IMR-90 (cell line): ENCODE data around the gene DUSP7. TPM values are rescaled to one million over a fixed set of nuclear protein-coding genes. Genes with fewer than 3 reads are reported as not detected.

Source experiments
- ATAC-seq: fragments of 200-7000 bp; cut with Tn5 transposase; 2 replicates; pipeline ENCODE4 v1.9.1; 2020; ENCODE audit warnings: low read depth, mild to moderate bottlenecking, moderate library complexity
- BruUV-seq: library from RNA; stranded (reverse); fragments of 400-500 nt; replicated peaks from 2 replicates; lab custom pipeline; 2021; lab: Mats Ljungman, UMichigan
- CTCF ChIA-PET: fragments of 300-600 bp; formaldehyde crosslinking; extraction: SDS; loops from one replicate; lab custom pipeline; 2021; ENCODE audit warnings: antibody characterized with exemption; lab: Yijun Ruan, JAX
- POLR2A ChIA-PET: fragments of 300-600 bp; sonication (Branson Sonifier 250); formaldehyde crosslinking; loops from one replicate; lab custom pipeline; 2022; ENCODE audit warnings: antibody characterized with exemption; ENCODE audit not compliant: unreplicated experiment; lab: Charles Lee
- DNase-seq: peaks from one replicate; pipeline ENCODE4 v3.0.0; 2013
- H2AFZ ChIP-seq: replicated peaks from 2 replicates; pipeline ENCODE3; 2013; ENCODE audit warnings: low read length, mild to moderate bottlenecking; ENCODE audit not compliant: poor library complexity
- H2AK5ac ChIP-seq: 2 replicates; pipeline ENCODE4 v1.6.1; 2013; ENCODE audit warnings: low read depth, low read length, inconsistent platforms
- H2AK9ac ChIP-seq: replicated peaks from 2 replicates; pipeline ENCODE3; 2013; ENCODE audit warnings: mild to moderate bottlenecking, low read depth, low read length, moderate library complexity; ENCODE audit not compliant: poor library complexity
- H2BK120ac ChIP-seq: 2 replicates; pipeline ENCODE4 v1.6.1; 2013; ENCODE audit warnings: low read depth, low read length, inconsistent platforms
- H2BK15ac ChIP-seq: 3 replicates; pipeline ENCODE4 v1.6.1; 2013; ENCODE audit warnings: low read depth, low read length, inconsistent platforms
- H2BK20ac ChIP-seq: 2 replicates; pipeline ENCODE4 v1.6.1; 2013; ENCODE audit warnings: low read depth, mild to moderate bottlenecking, inconsistent platforms, low read length, moderate library complexity
- H2BK5ac ChIP-seq: 2 replicates; pipeline ENCODE4 v1.6.1; 2013; ENCODE audit warnings: mild to moderate bottlenecking, low read depth, low read length, inconsistent platforms; ENCODE audit not compliant: poor library complexity, severe bottlenecking
- H3K14ac ChIP-seq: replicated peaks from 2 replicates; pipeline ENCODE4 v1.6.1; 2013; ENCODE audit warnings: low read depth, low read length, inconsistent platforms
- H3K18ac ChIP-seq: 2 replicates; pipeline ENCODE4 v1.6.1; 2013; ENCODE audit warnings: low read depth, low read length, control low read depth
- H3K23ac ChIP-seq: 2 replicates; pipeline ENCODE4 v1.6.1; 2013; ENCODE audit warnings: low read depth, low read length, inconsistent platforms
- H3K27ac ChIP-seq: 2 replicates; pipeline ENCODE4 v1.5.1; 2013; ENCODE audit warnings: mild to moderate bottlenecking, control low read depth, low read length; ENCODE audit not compliant: insufficient read depth
- H3K27me3 ChIP-seq: 2 replicates; pipeline ENCODE4 v1.6.1; 2013; ENCODE audit warnings: low read length; ENCODE audit not compliant: control insufficient read depth, insufficient read depth
- H3K36me3 ChIP-seq: 2 replicates; pipeline ENCODE4 v1.6.1; 2013; ENCODE audit warnings: low read length, mixed read lengths; ENCODE audit not compliant: control insufficient read depth, insufficient read depth
- H3K4ac ChIP-seq: 2 replicates; pipeline ENCODE4 v1.6.1; 2013; ENCODE audit warnings: low read depth, low read length, inconsistent platforms
- H3K4me1 ChIP-seq: 2 replicates; pipeline ENCODE4 v1.6.1; 2013; ENCODE audit warnings: low read length, mixed read lengths; ENCODE audit not compliant: control insufficient read depth, insufficient read depth
- H3K4me2 ChIP-seq: 2 replicates; pipeline ENCODE4 v1.6.1; 2013; ENCODE audit warnings: low read depth, mild to moderate bottlenecking, control low read depth, low read length, moderate library complexity
- H3K4me3 ChIP-seq: 2 replicates; pipeline ENCODE4 v1.5.1; 2013; ENCODE audit warnings: low read depth, mild to moderate bottlenecking, control low read depth, low read length, moderate library complexity; ENCODE audit not compliant: insufficient read depth
- H3K56ac ChIP-seq: 2 replicates; pipeline ENCODE4 v1.6.1; 2013; ENCODE audit warnings: low read length, inconsistent platforms; ENCODE audit not compliant: insufficient read depth; ENCODE audit errors: extremely low read depth
- H3K79me1 ChIP-seq, 2 experiments: 2 replicates each; pipeline ENCODE4 v1.6.1; 2013; ENCODE audit warnings: low read length in 2 of 2, inconsistent platforms in 1 of 2, low read depth in 1 of 2
- H3K9ac ChIP-seq: 2 replicates; pipeline ENCODE4 v1.6.1; 2013; ENCODE audit warnings: low read depth, low read length, control low read depth
- H3K9me1 ChIP-seq: 2 replicates; pipeline ENCODE4 v1.6.1; 2013; ENCODE audit warnings: low read length, inconsistent platforms; ENCODE audit not compliant: insufficient read depth
- H3K9me3 ChIP-seq: 2 replicates; pipeline ENCODE4 v1.6.1; 2013; ENCODE audit warnings: low read length; ENCODE audit not compliant: control insufficient read depth, insufficient read depth
- H4K20me1 ChIP-seq: 2 replicates; pipeline ENCODE4 v1.6.1; 2013; ENCODE audit warnings: low read length, inconsistent platforms; ENCODE audit not compliant: insufficient read depth
- H4K5ac ChIP-seq: 2 replicates; pipeline ENCODE4 v1.6.1; 2013; ENCODE audit warnings: mild to moderate bottlenecking, low read depth, low read length, control low read depth
- H4K8ac ChIP-seq, 2 experiments: 2 replicates each; pipeline ENCODE4 v1.6.1; 2013; ENCODE audit warnings: low read depth in 2 of 2, low read length in 2 of 2, control low read depth in 1 of 2, inconsistent platforms in 1 of 2
- H4K91ac ChIP-seq: 2 replicates; pipeline ENCODE4 v1.6.1; 2013; ENCODE audit warnings: low read depth, low read length, inconsistent platforms; ENCODE audit not compliant: insufficient read depth
- BHLHE40 ChIP-seq: fragments of 150-350 bp; IDR thresholded peaks from 2 replicates; pipeline ENCODE4 v1.6.1; 2016; ENCODE audit warnings: mild to moderate bottlenecking, low read depth, low read length
- CHD1 ChIP-seq: IDR thresholded peaks from 2 replicates; pipeline ENCODE4 v1.6.1; 2012; ENCODE audit warnings: low read depth, low read length, improper control_type of control experiment
- MAFK ChIP-seq: IDR thresholded peaks from 2 replicates; pipeline ENCODE4 v1.6.1; 2012; ENCODE audit warnings: low read depth, low read length, improper control_type of control experiment
- MAZ ChIP-seq: IDR thresholded peaks from 2 replicates; pipeline ENCODE4 v1.6.1; 2012; ENCODE audit warnings: low read depth, mild to moderate bottlenecking, low read length, improper control_type of control experiment, moderate library complexity, borderline replicate concordance
- NFE2L2 ChIP-seq: fragments of 150-350 bp; IDR thresholded peaks from 2 replicates; pipeline ENCODE4 v1.6.1; 2016; ENCODE audit warnings: low read depth, mild to moderate bottlenecking, low read length
- POLR2A ChIP-seq: IDR thresholded peaks from 2 replicates; pipeline ENCODE4 v1.6.1; 2012; ENCODE audit warnings: mild to moderate bottlenecking, low read depth, low read length
- RAD21 ChIP-seq: IDR thresholded peaks from 2 replicates; pipeline ENCODE4 v1.6.1; 2012; ENCODE audit warnings: low read length, improper control_type of control experiment
- RCOR1 ChIP-seq: IDR thresholded peaks from 2 replicates; pipeline ENCODE4 v1.6.1; 2012; ENCODE audit warnings: mild to moderate bottlenecking, low read length, improper control_type of control experiment; ENCODE audit not compliant: insufficient replicate concordance
- RFX5 ChIP-seq: IDR thresholded peaks from 2 replicates; pipeline ENCODE4 v1.8.0; 2012; ENCODE audit warnings: low read depth, mild to moderate bottlenecking, low read length, moderate library complexity
- SMC3 ChIP-seq: fragments of 150-350 bp; IDR thresholded peaks from 2 replicates; pipeline ENCODE4 v1.6.1; 2016; ENCODE audit warnings: low read depth, mild to moderate bottlenecking, antibody characterized with exemption, low read length, moderate library complexity
- WGBS, 2 experiments: methylation state at CpG; one replicate each; pipeline versions ENCODE4 v1.1.5 to v1.1.7; 2013; ENCODE audit warnings: missing lambda C conversion rate in 2 of 2; ENCODE audit not compliant: insufficient read length in 1 of 2; ENCODE audit errors: extremely low coverage in 2 of 2; 5-methylcytosine and 5-hydroxymethylcytosine counted together
- dilution Hi-C: fragments of 300-500 bp; cut with HindIII; formaldehyde crosslinking; loops from one replicate; pipeline ENCODE4 v1.14.3; 2018; ENCODE audit warnings: low sequenced_read_pairs; ENCODE audit not compliant: unreplicated experiment
- in situ Hi-C: fragments of 300-500 bp; cut with MboI; formaldehyde crosslinking; loops from 3 replicates; pipeline ENCODE4 v1.14.3; 2019; ENCODE audit warnings: low sequenced_read_pairs, inconsistent platforms, mixed read lengths
- intact Hi-C: fragments of 100-400 bp; cut with micrococcal nuclease; formaldehyde crosslinking; loops from 2 replicates; pipeline ENCODE4 v1.10.0; 2022
- polyA plus RNA-seq, 3 experiments: library from polyadenylated mRNA; depleted of rRNA; stranded (reverse); fragments of >200 nt; gene quantifications; 2 replicates each; pipeline ENCODE4 v1.2.3, GENCODE V29; 2012; ENCODE audit warnings: low replicate concordance in 1 of 3
- total RNA-seq: library from RNA; depleted of rRNA; stranded (reverse); fragments of >200 nt; gene quantifications from 2 replicates; pipeline ENCODE4 v1.2.3, GENCODE V29; 2012
- TF ChIP-seq, protein P1 (sequence below): fragments of 150-350 bp; IDR thresholded peaks from 2 replicates; pipeline ENCODE4 v1.6.1; 2016; ENCODE audit warnings: low read depth, mild to moderate bottlenecking, low read length, moderate library complexity, borderline replicate concordance
- TF ChIP-seq, protein P2 (sequence below): fragments of 150-350 bp; IDR thresholded peaks from 2 replicates; pipeline ENCODE4 v1.6.1; 2017; ENCODE audit warnings: mild to moderate bottlenecking, antibody characterized with exemption, low read length, low read depth
- TF ChIP-seq, protein P3 (sequence below): conservative IDR thresholded peaks from 2 replicates; pipeline ENCODE4 v1.5.1; 2012; ENCODE audit warnings: mild to moderate bottlenecking, low read depth, low read length, improper control_type of control experiment

Gene DUSP7
- total and polyA plus RNA-seq, 2 of the 4 experiments (the other 2 are of a cell fraction), result 9.3 to 24.0 TPM

DNA sequence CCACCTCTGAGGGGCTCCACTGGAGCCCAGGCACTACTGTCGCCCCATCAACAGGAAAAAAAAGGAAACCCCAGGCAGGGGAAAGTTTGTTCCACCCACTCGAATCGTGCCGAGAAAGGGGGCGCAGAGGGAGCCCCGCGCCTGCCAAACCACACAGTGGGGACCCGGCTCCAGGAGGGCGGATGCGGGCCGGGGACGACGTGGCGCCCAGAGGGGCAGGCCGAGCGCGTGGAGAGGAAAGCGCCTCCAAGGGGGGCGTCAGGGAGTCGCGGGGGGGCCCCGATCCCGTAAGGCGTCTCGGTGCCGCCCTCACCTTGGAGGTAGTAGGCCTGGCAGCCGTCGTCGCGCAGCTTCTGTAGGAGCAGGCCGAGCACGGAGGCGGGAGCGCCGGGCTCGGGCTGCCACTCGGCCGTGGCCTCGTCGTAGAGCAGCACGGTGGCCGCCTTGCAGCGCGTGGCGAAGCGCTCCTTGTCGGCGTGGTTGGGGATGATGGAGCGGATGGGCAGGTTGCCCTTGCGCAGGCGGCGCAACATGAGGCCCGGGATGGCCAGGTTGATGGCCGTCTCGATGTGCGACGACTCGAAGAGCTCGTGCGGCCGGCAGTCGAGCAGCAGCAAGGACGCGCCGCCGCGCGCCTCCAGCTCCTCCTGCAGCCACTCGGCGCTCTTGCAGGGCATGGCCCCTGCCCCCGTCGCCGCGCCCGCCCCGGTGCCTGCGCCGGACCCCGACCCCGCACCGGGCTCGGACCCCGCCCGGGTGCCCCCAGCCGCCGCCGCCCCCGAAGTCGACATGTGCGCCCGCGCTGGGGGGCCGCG lies 627 bp downstream of the DUSP7 start:
- ATAC-seq, result peak; percentile 12
- Histone ChIP-seq H3K4ac (peak overlapping the region; percentile 99), H3K23ac (peak overlapping the region; percentile 100), H4K20me1 (peaks cover 11% of the 10 kb centered on the region; the same call in 1 of the 2 replicates), H3K9me1 (peaks cover 10% of the 10 kb centered on the region; the same call in 1 of the 2 replicates), H3K18ac (no peak overlapping the region; the same call in 1 of the 2 replicates), H4K5ac (no peak overlapping the region), H3K27ac (peak overlapping the region; percentile 96), H3K4me3 (peak overlapping the region; percentile 96), H2BK120ac (peak overlapping the region; percentile 78), H3K56ac (peak overlapping the region; percentile 93), H2AK9ac (peak overlapping the region; percentile 99), H3K27me3 (no peaks in the 10 kb centered on the region), H3K9ac (peak overlapping the region; percentile 99), H2AFZ (peak overlapping the region; percentile 87), H3K9me3 (no peaks in the 10 kb centered on the region), H2BK5ac (peak overlapping the region; percentile 92), H2AK5ac (peak overlapping the region; percentile 99), H3K36me3 (peaks cover 19% of the 10 kb centered on the region), H4K8ac (peak overlapping the region; percentile 94 to 96; a peak in 2 of 4 replicates), H3K14ac (peak overlapping the region; percentile 100), H3K4me2 (peak overlapping the region; percentile 97), H2BK20ac (no peak overlapping the region), H3K4me1 (peaks cover 22% of the 10 kb centered on the region), H4K91ac (peak overlapping the region; percentile 97), H3K79me1 (peaks cover 6 to 52% of the 10 kb centered on the region in 2 experiments; a peak in 3 of 4 replicates), H2BK15ac (no peak overlapping the region)
- in situ Hi-C loops (no loop called here), intact Hi-C loops (loop anchor here (1.0 to 5.0 kb wide), 3 partner anchors 35 to 113 kb away; partner anchors contain the start of gene PARP3), dilution Hi-C loops (no loop called here)
- ChIA-PET POLR2A (interaction anchor here (0.6 kb wide), 1 partner anchor 95 kb away, joined by 4 read pairs; no protein-coding TSS in a partner anchor), CTCF (interaction anchor here (0.8 to 1.8 kb wide), 3 partner anchors 9 to 63 kb away, joined by 4 to 5 read pairs (median 4); no protein-coding TSS in a partner anchor)
- 1% methylated on average over 54 of the region's 94 CpGs; no CpG with 5 or more reads in 1 of the 2 experiments for WGBS, 2 experiments
- BruUV-seq, result no TSS peak
- peak; percentile 57 for DNase-seq
- TF ChIP-seq RAD21, result peak; percentile 50
- no peak for TF ChIP-seq MAZ
- no peak for TF ChIP-seq RFX5
- TF ChIP-seq MAFK, result no peak
- TF ChIP-seq, protein P1, sequence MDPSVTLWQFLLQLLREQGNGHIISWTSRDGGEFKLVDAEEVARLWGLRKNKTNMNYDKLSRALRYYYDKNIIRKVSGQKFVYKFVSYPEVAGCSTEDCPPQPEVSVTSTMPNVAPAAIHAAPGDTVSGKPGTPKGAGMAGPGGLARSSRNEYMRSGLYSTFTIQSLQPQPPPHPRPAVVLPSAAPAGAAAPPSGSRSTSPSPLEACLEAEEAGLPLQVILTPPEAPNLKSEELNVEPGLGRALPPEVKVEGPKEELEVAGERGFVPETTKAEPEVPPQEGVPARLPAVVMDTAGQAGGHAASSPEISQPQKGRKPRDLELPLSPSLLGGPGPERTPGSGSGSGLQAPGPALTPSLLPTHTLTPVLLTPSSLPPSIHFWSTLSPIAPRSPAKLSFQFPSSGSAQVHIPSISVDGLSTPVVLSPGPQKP, result no peak
- TF ChIP-seq CHD1, result no peak
- 0 out of 2 replicates have a peak, but pooled peaks have one; percentile 21 for TF ChIP-seq SMC3
- TF ChIP-seq RCOR1, result no peak
- TF ChIP-seq, protein P2, sequence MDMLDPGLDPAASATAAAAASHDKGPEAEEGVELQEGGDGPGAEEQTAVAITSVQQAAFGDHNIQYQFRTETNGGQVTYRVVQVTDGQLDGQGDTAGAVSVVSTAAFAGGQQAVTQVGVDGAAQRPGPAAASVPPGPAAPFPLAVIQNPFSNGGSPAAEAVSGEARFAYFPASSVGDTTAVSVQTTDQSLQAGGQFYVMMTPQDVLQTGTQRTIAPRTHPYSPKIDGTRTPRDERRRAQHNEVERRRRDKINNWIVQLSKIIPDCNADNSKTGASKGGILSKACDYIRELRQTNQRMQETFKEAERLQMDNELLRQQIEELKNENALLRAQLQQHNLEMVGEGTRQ, result no peak
- no peak for TF ChIP-seq NFE2L2
- peak; percentile 47; the same call in 1 of the 2 replicates for TF ChIP-seq POLR2A
- TF ChIP-seq BHLHE40, result no peak
- TF ChIP-seq, protein P3, sequence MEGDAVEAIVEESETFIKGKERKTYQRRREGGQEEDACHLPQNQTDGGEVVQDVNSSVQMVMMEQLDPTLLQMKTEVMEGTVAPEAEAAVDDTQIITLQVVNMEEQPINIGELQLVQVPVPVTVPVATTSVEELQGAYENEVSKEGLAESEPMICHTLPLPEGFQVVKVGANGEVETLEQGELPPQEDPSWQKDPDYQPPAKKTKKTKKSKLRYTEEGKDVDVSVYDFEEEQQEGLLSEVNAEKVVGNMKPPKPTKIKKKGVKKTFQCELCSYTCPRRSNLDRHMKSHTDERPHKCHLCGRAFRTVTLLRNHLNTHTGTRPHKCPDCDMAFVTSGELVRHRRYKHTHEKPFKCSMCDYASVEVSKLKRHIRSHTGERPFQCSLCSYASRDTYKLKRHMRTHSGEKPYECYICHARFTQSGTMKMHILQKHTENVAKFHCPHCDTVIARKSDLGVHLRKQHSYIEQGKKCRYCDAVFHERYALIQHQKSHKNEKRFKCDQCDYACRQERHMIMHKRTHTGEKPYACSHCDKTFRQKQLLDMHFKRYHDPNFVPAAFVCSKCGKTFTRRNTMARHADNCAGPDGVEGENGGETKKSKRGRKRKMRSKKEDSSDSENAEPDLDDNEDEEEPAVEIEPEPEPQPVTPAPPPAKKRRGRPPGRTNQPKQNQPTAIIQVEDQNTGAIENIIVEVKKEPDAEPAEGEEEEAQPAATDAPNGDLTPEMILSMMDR, result peak; percentile 38
